SW480 (cell line): ENCODE measurements around the gene ABCC8.
"Not testable (repeated sequence)": the region's sequence is repeated elsewhere in the genome, so short reads cannot be mapped to it uniquely, and the experiment has no call there.

ENCODE experiments used
- DNase-seq: peaks from one replicate; pipeline ENCODE4 v3.0.0-alpha.2; 2016; ENCODE audit warnings: low spot score

Gene ABCC8

DNA sequence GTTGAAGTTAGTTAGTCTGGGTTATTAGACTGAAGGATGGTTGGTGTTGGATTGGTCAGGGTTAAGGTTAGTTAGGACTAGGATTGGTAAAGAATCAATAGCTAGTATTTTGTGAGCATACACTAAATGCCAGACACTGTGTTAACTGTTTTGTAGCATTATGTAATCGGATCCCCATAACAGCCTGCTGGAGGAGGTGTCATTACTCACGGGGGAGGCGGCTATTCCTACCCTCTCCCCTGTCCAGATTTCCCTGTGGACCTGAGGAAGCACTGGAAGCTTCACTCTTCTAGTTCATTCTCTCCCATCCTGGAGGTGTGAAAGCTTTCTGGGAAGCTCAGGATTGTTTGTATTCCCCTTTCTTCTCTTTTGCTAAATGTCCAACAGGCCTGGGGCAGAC lies 47.7 kb downstream of the ABCC8 start:
- no peak for DNase-seq

DNA sequence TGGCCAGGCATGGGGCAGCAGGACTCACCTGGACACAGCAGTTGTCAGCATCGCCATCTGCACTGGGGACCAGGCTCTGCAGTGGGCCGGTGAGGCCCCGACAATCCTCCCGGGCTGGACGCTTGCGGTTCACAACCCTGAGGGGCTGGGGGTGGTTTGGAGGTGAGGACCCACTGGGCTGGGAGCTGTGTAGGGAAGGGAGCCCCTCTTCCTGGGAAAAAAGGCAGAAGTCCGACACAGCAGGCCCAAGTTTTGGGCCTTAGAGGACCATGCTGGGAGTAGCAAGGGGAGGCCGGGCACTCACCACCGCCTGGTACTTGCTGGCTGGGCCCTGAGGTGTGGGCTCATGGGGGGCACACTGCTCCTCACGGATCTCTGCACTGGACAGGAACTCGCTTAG lies 48.4 kb downstream of the ABCC8 start:
- DNase-seq, result no peak

GRCh38 chr11:17426233-17426632 lies 50.4 kb downstream of the ABCC8 start:
- not testable (repeated sequence) for DNase-seq

GRCh38 chr11:17423533-17424310 lies 52.9 kb downstream of the ABCC8 start:
- DNase-seq, result peak; percentile 80

DNA sequence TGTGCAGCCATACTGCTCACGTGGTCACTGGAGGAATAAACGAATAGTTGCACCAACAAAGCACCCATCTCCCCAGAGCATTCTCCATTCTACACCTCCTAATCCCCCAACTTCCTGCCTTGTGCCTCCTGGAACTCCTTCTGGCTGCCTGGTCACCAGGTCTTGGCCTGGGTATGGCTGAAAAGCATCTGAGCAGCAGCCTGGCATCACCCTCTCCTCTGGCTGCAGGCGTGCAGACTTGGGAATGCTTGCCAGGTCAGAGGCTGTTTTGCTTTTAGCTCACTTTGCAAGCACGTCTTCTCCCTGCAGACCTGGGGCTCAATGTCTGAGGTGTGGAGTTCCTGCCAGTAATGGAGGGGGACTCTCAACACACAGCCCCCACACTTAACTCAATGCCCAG lies 54.9 kb downstream of the ABCC8 start:
- no peak for DNase-seq

- no peak for DNase-seq
These were observed 58.1 kb downstream of the ABCC8 start for GRCh38 chr11:17418444-17419081.

DNA sequence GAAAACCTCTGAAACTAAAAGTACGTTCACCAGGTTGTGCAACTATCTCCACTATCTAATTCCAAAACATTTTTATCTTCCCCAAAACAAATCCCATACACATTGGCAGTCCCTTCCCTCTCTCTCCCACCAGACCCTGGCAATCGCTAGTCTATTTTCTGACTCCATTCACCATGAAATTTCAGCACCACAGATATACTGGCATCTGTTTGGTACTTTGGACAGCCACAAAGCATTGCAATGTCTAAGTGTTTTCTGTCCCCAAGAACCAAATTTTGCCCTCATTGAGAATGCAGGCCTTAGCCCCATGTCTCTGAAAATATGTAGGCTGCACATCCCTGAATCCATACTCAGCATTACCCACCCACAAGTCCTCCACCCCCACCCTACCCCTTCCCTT lies 60.2 kb downstream of the ABCC8 start:
- no peak for DNase-seq

DNA sequence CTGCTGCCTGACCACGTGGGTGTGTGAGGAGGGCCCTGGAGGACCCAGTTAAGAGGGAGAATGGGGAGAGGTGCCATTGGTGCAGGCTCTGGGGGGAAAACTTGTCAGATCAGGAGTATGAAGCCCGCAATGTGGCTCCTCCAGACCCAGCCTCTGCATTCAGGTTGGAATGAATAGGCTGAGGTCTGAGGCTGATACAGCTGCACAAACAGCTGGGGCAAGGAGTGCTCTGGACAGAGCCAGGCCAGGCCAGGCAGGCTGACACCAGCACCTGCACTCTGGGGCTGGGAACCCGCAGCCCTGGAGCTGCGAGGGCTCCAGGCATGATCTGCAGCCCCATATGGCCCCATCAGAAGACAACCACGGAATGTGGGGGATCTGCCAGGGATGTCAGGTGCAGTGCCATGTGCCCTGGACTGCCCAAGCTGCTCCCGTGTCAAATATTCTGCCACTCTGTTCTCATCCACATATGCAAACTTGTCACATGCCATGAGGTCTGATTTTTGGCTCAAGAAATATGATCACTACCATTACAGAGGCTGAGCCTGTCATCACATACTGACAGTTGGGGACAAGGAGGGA lies 61.0 kb downstream of the ABCC8 start:
- DNase-seq, result peak; percentile 28

DNA sequence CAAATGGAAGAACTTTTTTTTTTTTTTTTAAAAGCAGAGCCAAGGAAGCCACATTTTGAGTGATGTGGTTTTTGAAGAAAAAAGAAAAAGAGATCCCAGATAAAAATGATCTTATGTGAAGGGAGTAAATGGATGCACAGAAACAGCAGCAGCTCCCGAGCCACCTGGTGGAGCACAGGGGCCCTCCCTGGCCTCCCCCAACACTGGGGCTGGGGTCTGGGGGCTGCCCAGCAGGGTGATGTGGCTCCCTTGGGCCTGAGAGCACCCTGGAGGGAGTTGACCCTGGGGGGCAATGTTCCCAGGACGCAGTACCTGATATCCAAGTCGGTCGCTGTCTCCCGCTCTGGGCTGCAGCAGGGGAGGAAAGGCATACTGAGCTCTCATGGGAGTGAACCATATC lies 61.7 kb downstream of the ABCC8 start:
- DNase-seq, result no peak

- DNase-seq, result no peak
These were observed 62.3 kb downstream of the ABCC8 start for GRCh38 chr11:17414317-17414737.

GRCh38 chr11:17413414-17414316 lies 63.0 kb downstream of the ABCC8 start:
- no peak for DNase-seq

DNA sequence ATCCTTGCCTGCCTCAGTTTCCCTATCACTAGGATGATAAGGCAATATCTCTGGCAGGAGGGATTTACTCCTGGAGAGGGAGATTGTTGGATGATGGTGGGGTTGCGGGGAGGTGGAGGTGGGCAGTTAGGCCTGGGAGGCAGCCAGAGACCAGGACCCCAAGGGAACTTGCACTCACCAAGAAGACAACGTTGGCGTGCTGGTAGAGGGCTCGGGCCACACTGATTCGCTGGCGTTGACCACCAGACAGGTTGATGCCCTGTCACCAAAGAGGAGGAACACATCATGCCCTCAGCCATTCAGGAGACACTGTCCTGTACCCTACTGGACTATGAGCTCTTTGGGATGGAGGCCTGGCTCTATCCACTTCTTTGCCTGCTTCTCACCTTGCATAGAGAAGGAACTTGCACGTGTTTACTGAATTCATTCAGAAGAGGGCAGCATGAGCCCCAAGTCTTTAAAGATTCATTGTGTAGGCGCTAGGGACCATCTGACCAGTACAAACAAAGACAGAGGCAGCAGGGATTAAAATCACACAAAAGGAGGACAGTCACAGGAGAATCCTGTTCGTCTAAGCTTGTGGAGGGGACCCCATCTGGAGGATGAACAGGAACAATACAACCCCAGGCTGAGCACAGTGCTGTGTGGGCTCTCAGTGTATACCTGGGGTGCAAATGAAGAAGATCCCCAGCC lies 64.0 kb downstream of the ABCC8 start:
- peak; percentile 48 for DNase-seq

GRCh38 chr11:17411418-17411817 lies 65.2 kb downstream of the ABCC8 start:
- DNase-seq, result no peak

- no peak for DNase-seq
These were observed 65.9 kb downstream of the ABCC8 start for GRCh38 chr11:17410606-17411379.

DNA sequence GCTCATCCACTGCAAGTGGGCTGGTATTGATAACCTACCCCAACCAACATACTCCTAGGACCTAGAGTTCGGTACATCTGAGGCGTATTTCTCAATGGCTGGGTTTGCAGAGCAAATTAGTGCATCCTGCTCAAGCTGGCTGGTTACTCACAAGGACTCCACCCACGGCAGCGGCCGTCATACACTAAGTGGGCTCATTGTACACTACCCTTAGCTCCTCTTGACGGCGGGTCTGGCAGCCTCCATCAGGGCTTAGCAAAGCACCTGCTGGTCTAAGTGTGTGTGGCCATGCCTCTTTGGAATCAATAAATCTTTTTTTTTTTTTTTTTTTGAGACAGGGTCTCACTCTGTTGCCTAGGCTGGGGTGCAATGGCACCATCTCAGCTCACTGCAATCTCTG lies 68.0 kb downstream of the ABCC8 start:
- no peak for DNase-seq

- DNase-seq, result no peak
These were observed 68.6 kb downstream of the ABCC8 start for GRCh38 chr11:17408026-17408425.

- DNase-seq, result no peak
These were observed 69.1 kb downstream of the ABCC8 start for GRCh38 chr11:17407575-17407974.

DNA sequence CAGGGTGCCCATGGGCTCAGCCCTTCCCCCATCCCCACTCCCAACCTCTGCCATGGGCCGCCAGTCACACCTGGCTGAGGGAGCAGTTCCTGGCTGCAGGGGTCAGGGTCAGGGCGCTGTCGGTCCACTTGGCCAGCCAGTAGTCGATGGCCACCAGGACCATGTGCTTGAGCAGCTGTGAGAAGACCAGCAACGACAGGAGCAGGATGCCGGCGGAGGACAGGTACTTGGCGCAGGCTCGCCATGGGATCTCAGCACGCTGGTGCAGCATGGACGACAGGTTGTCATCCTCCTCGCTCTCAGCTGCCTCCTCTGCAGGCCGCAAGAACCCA lies 69.9 kb downstream of the ABCC8 start:
- no peak for DNase-seq

DNA sequence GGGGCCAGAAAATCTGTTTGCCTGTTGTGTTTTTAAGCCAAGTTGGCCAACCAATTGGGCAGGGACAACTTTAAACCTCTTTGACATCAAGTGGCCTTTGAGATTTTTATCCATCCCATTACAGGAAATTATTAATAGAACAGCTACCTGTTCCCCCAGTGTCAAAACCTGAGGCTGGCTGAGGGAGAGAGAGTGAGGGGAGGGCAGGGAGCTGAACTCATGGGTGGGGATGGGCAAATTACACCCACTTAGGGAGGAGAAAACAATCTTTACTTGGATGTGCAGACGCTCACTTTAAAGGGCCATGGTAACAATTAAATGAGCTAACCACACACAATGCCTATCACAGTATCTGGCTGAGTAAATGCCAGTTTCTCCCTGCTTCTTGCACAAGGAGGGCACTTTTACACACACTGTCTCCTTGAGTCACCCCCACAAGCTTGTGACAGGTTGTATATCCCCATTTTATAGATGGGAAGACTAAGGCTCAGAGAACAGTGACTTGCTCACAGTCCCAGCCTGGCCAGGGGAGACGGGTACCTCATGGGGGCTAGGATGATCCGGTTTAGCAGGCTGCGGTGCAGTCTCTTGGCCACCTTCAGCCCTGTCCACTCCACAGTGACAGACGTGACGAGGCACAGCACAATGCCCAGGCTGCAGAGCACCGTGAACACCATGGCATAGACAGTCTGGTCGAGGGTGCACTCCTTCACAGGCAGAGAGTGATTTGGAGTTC lies 70.4 kb downstream of the ABCC8 start:
- DNase-seq, result no peak

- peak; percentile 84 for DNase-seq
These were observed 71.2 kb downstream of the ABCC8 start for GRCh38 chr11:17405232-17406005.
